Fibroblast of lung (primary cell): Measurements from ENCODE around the gene ZNF581.

Experiments
- EZH2 ChIP-seq: IDR thresholded peaks from 2 replicates; pipeline ENCODE4 v1.5.1; 2012; ENCODE audit warnings: low read length, control low read depth, mild to moderate bottlenecking; ENCODE audit errors: missing control alignments
- TF ChIP-seq, protein P1 (sequence below), 2 donors: IDR thresholded peaks in 1 of 2; conservative IDR thresholded peaks in 1 of 2; 1 replicate in 1 of 2; 2 replicates in 1 of 2; pipeline ENCODE4 v1.5.1; 2011 to 2012; ENCODE audit warnings: low read length in 2 of 2, control low read depth in 1 of 2, inconsistent platforms in 1 of 2, low read depth in 1 of 2, mild to moderate bottlenecking in 1 of 2

GRCh38 chr19:55675661-55676354 lies 32.4 kb downstream of the ZNF581 start:
- TF ChIP-seq, protein P1, sequence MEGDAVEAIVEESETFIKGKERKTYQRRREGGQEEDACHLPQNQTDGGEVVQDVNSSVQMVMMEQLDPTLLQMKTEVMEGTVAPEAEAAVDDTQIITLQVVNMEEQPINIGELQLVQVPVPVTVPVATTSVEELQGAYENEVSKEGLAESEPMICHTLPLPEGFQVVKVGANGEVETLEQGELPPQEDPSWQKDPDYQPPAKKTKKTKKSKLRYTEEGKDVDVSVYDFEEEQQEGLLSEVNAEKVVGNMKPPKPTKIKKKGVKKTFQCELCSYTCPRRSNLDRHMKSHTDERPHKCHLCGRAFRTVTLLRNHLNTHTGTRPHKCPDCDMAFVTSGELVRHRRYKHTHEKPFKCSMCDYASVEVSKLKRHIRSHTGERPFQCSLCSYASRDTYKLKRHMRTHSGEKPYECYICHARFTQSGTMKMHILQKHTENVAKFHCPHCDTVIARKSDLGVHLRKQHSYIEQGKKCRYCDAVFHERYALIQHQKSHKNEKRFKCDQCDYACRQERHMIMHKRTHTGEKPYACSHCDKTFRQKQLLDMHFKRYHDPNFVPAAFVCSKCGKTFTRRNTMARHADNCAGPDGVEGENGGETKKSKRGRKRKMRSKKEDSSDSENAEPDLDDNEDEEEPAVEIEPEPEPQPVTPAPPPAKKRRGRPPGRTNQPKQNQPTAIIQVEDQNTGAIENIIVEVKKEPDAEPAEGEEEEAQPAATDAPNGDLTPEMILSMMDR (conservative IDR thresholded peaks at IDR 0.05 in 1 of 2, IDR thresholded peaks at IDR 0.05 in 1 of 2; ENCODE audit: low read depth in 1 of 2, low read length in 2 of 2) = no peak
- no peak for TF ChIP-seq EZH2
